Measurements from ENCODE around the gene RAPGEFL1.

DNA sequence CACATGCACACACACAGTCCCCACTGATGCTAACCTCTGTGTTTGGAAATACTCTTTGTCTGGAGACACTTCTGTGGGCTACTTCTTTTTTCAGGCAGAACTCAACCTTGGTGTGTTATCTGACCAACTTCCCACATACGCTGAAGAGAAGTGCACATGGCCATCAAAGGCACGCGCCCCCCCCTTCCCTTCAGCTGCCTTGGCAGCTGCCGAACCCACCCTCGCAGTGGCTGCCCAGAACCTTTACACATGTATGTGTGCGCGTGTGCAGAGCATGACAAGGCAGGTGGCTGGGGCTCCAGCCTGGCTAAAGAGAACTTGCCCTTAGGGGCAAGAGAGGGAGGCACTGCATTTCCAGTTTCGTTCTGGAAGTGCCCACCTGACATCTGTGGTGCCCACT is 3.9 kb downstream of the RAPGEFL1 start:
- TF ChIP-seq TEAD4 (CRISPR knock-in tag; IDR thresholded peaks at IDR 0.05) (no peak), ESRRA (CRISPR knock-in tag; IDR thresholded peaks at IDR 0.05; ENCODE audit: borderline replicate concordance) (no peak), ETV6 (CRISPR knock-in tag; IDR thresholded peaks at IDR 0.05) (no peak), SP1 (CRISPR knock-in tag; conservative IDR thresholded peaks at IDR 0.05) (no peak)
